Testis (tissue), 2 donors: ENCODE measurements around the gene RPL21.

Experiments used
- CTCF ChIP-seq, 3 experiments: fragments of 450-650 bp in 2 of 3; fragments of 200-600 bp in 1 of 3; sonication (generic) in 1 of 3; IDR thresholded peaks; one replicate each; pipeline ENCODE4 v1.5.1; 2016 to 2019; ENCODE audit warnings: antibody characterized with exemption in 3 of 3, mild to moderate bottlenecking in 2 of 3, moderate library complexity in 1 of 3
- POLR2A ChIP-seq: fragments of 450-650 bp; IDR thresholded peaks from one replicate; pipeline ENCODE4 v1.6.1; 2017; ENCODE audit warnings: antibody characterized with exemption, mild to moderate bottlenecking, moderate library complexity

GRCh38 chr13:27203854-27204253 lies 47.5 kb upstream of the RPL21 start:
- no peak for TF ChIP-seq CTCF (IDR thresholded peaks at IDR 0.05)
- TF ChIP-seq POLR2A: no peak
